NCI-H345 treated with DMSO at 0.1 percent for 48 hours (cell line): ENCODE data around the gene ZNF622.
"Not testable (repeated sequence)": the region's sequence is repeated elsewhere in the genome, so short reads cannot be mapped to it uniquely, and the experiment has no call there.

Experiments used
- DNase-seq: peaks from one replicate; lab custom pipeline; 2025; ENCODE audit not compliant: unreplicated experiment; lab: John Stamatoyannopoulos, UW

Gene ZNF622

DNA sequence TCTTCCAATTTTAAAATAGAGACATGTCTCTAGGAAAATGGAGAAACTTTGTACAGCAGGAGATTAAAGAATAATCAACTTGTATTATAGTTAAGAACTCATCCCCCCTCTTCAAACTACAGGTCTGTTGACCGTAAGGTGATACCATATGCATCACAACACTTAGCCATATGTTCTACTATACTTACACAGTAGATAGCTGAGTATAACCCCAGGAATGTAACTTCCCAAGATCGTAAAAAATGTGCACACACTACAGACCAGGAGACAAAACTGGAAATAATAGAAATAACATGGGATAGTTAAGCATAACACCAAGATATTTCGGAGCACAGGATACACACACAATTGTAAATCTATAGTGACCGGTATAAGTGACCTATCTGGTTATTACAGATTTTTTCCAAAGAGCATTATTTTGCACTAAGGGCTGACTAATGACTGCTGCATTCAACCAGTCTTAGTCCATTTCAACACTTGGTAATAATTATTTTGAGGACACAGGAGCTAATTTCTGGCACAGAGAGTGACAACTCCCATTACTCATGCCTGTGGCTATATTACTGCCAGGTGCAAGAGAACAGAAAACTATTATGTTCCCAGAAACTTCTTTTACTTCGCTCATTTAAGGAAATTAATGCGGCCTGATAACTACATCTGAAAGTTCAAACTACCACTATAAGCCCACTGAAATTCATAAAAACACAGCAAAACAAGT lies 15.4 kb upstream of the ZNF622 start:
- no peak for DNase-seq

DNA sequence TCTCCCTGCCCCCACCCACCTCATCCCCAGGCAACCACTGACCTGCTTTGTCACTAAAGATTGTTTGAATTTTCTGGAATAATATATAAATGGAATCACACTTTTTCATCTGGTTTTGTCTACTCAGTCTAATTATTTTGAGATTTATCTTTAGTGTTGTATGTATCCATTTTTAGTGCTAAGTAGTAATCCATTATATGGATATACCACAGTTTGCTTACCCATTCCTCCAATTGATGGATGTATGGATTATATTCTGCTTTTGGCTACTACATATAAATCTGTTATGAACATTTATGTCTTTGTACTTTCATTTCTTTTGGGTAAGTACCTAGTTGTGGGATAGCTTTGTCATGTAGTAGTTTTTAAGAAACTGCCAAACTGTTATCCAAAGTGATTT lies 14.5 kb upstream of the ZNF622 start:
- no peak for DNase-seq

DNA sequence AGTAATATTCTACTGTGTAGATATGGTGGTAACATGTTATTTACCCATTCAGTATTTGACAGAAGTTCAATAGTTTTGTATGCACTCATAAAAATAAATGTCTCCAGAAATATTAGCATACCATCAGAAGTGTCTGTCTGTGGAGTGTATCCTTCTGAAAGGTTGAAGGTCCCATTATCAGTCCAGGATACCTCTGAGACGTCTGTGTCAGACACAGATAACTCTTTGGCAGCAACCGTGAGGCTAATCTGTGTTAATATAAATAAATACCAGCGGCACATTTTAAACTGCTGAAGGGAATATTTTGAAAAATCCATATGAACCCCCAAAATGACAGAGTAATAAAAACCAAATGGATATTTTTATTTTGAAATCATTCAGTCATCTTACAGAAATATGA lies 11.9 kb upstream of the ZNF622 start:
- DNase-seq: no peak

GRCh38 chr5:16476417-16476816 lies 10.8 kb upstream of the ZNF622 start:
- not testable (repeated sequence) for DNase-seq

GRCh38 chr5:16471387-16471786 lies 5.8 kb upstream of the ZNF622 start:
- no peak for DNase-seq

DNA sequence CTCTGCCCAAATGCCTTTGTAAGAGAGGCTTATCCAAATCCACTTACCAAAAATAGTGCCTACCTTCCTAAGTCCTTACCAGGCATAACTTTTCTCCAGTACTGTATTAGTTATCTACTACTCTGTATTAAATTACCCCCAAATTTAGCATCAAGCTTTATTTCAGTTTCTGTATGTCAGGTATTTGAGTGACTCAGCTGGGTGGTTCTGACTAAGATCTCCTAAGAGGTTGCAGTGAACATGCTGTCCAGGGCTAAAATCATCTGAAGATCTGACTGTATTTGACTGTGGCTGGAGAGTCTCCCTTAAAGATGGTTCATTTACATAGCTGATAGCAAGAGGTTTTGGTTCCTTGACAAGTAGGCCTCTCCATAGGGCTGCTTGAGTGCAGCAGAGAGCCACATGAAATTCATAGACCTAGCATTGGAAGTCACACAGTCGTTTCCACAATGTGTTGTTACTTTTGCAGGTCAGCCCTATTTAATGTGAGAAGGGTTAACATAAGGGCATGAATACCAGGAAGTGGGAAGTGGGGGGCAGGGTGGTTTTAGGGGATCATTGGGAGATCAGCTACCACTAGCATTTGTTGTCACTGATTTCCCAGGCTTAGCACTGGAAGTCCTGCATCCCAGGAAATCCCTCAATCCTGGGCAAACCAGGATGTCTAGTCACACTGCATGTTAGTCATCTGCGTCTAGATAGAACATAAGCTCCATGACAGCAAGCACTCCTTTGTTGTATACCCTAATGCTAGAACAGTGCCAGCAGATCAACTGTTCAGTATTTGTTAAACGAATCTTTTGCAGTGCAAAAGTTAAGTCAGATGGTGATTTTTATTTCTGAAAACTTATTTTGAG lies 2.0 kb upstream of the ZNF622 start:
- no peak for DNase-seq

DNA sequence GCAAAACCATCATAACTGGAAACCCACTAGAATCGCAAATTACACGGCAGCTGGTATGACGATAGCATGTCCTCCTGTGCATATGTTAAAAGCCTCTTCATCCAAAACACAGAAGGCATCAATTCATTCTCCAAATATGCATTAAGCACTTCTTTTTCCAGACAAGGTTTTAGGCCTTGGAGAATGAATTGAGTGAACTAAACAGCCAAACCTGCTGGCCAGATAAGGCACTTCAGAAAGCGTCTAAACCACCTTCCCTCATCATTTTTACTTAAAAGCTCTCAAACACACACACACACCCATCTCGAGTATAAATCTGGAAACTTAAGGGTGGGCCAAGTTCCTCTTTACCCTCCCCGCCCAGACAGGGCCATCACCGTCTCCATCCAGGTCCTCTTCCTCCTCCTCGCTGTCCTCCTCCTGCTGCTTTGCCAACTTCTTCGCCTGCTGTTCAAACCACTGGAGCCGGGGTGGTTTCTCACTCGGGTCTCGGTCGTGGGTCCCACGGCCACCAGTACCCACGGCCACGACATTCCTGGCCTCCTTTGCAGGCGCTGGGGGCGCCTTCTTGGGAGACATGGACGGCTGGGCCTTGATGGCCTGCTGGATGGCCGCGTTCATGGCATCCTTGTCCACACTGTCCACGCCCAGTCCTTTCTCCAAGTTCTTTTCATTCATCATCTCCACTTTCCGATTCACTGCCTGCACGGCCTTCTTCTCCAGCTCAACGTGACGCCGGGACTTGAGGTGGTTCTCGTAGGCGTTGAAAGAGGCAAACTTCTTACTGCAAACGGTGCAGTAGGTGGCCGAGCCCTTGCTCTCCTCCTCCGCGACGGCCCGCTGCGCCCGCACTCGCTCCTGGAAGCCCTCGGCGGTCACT lies 696 bp downstream of the ZNF622 start:
- no peak for DNase-seq

DNA sequence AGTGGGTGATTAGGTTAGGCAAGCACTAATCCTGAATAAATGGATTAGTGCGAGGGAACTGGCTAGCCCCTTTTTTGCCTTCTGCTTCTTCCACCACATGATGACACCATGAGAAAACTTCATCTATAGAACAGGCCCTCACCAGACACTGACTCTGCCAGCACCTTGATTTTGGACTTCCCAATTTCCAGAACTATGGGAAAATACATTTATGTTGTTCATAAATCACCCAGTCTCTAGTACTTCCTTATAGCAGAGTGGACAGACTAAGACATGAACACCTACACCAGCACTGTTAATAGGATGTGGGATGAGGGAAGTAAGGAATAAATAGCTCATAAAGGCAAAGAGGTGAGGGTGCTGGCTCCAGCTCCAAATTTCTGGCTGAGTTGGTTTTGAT lies 1.4 kb downstream of the ZNF622 start:
- no peak for DNase-seq

DNA sequence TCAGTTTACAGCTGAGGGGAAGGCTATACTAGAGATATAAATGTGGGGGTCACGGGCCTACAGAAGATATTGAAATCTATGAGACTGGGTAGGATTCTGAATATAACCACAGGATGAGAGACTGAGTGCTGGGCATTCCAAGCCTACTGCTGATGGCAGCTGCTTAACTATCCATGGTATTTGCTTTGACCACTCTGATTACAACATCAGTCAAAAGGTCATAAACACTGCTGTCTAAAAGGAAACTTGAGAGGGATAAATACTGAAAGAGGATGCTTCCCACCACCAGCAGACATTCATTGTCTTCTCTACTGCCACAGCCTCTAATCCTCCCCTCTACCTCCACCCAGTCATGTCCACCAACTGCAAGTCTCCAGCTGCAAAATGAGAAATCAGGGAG lies 3.8 kb downstream of the ZNF622 start:
- no peak for DNase-seq

DNA sequence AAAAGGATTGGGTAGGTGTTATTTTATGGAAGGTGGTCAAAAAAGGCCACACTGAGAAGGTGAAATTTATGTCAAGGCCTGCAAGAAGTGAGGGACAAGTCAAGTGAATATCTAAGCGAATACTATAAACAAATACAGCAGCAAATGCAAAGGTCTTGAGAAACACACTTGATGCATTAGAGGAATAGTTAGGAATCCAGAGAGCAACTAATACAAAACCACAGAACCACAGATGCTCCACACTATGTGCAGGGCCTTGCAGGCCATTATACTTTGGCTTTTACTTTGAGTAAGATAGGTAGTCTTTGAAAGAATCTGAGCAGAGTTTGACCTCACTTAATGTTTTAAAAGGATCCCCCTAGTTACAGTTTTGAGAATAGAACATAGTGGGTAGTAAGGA lies 4.6 kb downstream of the ZNF622 start:
- no peak for DNase-seq

- no peak for DNase-seq
Measured at GRCh38 chr5:16459451-16459850, 6.1 kb downstream of the ZNF622 start.

DNA sequence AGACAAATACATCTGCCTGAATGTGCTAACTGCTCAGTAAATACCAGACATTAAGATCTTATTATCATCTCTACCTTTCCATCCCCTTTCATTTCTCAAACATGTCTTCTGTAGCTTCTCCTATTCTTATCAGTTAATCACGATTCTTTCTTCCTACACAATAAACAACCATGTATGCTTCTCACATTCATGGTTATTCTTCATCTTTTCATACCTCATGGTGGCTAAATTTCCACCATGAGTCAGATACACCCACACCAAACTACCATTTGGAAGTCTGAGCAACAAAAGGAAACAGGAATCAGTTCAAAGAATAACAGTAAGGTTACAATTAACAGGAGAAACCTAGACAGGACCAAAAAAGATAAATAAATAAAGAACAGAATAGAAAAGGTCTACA lies 7.7 kb downstream of the ZNF622 start:
- no peak for DNase-seq

GRCh38 chr5:16457451-16457850 lies 8.1 kb downstream of the ZNF622 start:
- DNase-seq: no peak

DNA sequence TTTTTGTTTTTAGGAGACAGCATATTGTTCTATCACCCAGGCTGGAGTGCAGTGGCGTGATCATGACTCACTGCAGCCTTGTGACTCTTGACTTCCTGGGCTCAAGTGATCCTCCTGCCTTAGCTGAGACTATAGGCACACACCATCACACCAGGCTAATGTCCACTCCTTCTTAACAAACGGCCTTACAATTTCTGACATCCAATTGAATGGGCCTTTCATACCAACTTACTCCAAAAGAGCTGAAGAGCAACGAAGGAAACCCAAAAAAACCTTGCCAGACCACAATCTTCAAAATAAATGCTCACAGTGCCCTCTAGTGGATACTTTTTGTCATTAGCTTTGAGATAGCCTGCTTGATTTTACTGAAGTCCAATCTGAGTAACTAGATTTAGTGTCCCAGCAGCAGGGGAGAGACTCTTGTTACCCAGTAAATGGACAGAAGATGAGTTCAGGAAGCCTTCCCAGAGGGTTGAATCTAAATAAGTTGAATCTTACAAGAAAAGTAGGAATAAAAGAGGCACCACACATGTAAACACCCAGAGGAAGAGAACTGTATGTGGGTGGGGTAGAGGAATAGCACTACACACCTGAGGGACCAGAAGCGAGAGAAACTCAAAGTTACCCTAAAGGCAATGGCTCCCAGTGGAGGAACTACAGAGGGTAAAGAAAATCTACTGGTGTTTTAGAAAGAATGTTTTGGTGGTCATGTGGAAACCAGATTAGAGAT lies 9.3 kb downstream of the ZNF622 start:
- DNase-seq: peak; percentile 71

GRCh38 chr5:16455668-16456067 lies 9.9 kb downstream of the ZNF622 start:
- no peak for DNase-seq

DNA sequence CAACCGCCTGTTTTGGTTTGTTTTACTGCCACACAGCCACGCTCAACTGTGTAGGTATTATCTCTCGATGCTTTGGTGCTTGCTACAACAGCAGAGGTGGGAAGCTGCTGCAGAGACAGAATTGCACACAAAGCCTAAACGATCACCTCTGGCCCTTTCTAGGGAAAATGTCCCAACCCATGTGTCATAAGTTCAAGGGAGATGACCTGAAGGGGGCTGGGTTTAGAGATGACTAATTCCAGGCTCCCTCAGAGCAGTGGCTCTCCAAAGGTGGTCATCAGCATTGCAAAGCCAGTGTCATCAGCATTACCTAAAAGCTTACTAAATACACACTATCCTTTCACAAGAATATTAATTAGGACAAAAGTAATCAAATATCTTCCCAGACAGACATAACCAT lies 10.9 kb downstream of the ZNF622 start:
- no peak for DNase-seq

DNA sequence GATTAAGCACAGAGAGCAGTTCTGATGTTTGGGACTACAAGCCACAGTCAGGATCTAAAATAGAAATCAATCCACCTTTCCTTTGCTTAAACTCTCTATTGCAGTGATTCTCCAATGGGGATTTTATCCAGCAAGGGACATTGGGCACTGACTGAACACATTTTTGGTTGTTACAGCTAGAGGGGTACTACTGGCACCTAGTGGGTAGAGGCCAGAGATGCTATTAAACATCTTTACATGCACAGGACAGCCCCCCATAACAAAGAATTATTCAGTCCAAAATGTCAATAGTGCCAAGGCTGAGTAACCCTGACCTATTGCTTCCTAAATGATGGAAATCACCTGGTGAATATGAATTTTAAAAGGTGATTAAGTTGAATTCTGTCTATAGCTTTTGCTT lies 12.0 kb downstream of the ZNF622 start:
- DNase-seq: no peak

- DNase-seq: no peak
Measured at GRCh38 chr5:16450163-16450562, 15.4 kb downstream of the ZNF622 start.

GRCh38 chr5:16446993-16447392 lies 18.6 kb downstream of the ZNF622 start:
- DNase-seq: no peak

DNA sequence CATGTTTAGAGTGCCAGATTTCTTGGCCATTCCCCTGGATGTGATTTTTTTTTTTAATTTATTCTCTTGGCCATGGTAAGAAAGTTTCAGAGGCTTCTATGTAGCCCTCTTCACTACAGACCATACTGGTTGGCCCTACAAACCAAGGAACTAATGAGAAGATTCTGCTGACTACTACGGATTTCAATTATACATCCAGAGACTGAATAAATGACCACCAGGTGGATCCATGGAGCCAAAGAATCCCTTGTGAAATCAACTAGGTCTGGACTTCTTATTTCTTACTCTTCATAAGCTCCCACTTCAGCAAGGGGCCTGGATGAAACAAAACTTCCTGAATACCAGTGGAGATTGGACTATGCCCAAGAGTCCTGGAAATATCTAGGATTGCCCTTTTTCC lies 27.6 kb downstream of the ZNF622 start:
- DNase-seq: no peak
